Smooth muscle cell (in vitro differentiated cells): ENCODE data around the gene RABEP1. TPM values are rescaled to one million over a fixed set of nuclear protein-coding genes. Genes with fewer than 3 reads are reported as not detected.

Experiments used
- DNase-seq: peaks from one replicate; lab custom pipeline; 2025; ENCODE audit not compliant: unreplicated experiment; lab: John Stamatoyannopoulos, UW
- H2AFZ ChIP-seq: fragments of 200-600 bp; sonication (generic); 2 replicates; pipeline ENCODE4 v1.6.0; 2016; ENCODE audit warnings: antibody characterized with exemption, low read depth, mild to moderate bottlenecking
- H3F3A ChIP-seq: fragments of 200-600 bp; sonication (generic); 2 replicates; pipeline ENCODE4 v1.6.0; 2017; ENCODE audit warnings: antibody characterized with exemption, low read depth
- H3K27ac ChIP-seq: fragments of 200-600 bp; sonication (generic); 2 replicates; pipeline ENCODE4 v1.5.1; 2016; ENCODE audit warnings: low read depth, mild to moderate bottlenecking
- H3K27me3 ChIP-seq: fragments of 200-600 bp; sonication (generic); 2 replicates; pipeline ENCODE4 v1.6.1; 2016; ENCODE audit warnings: low read depth, mild to moderate bottlenecking
- H3K36me3 ChIP-seq: fragments of 200-600 bp; sonication (generic); 2 replicates; pipeline ENCODE4 v1.5.1; 2016; ENCODE audit warnings: low read depth
- H3K4me1 ChIP-seq: fragments of 200-600 bp; sonication (generic); 2 replicates; pipeline ENCODE4 v1.5.1; 2016; ENCODE audit warnings: low read depth
- H3K4me2 ChIP-seq: fragments of 200-600 bp; sonication (generic); 2 replicates; pipeline ENCODE4 v1.6.0; 2016; ENCODE audit warnings: mild to moderate bottlenecking
- H3K4me3 ChIP-seq: fragments of 200-600 bp; sonication (generic); 2 replicates; pipeline ENCODE4 v1.5.1; 2016; ENCODE audit warnings: mild to moderate bottlenecking
- H3K79me2 ChIP-seq: fragments of 200-600 bp; sonication (generic); 2 replicates; pipeline ENCODE4 v1.6.0; 2016; ENCODE audit warnings: low read depth, mild to moderate bottlenecking
- H3K9ac ChIP-seq: fragments of 200-600 bp; sonication (generic); 2 replicates; pipeline ENCODE4 v1.6.0; 2016; ENCODE audit warnings: low read depth
- H3K9me3 ChIP-seq: fragments of 200-600 bp; sonication (generic); replicated peaks from 2 replicates; pipeline ENCODE4 v1.5.1; 2016; ENCODE audit warnings: low read depth
- H4K20me1 ChIP-seq: fragments of 200-600 bp; sonication (generic); 2 replicates; pipeline ENCODE4 v1.6.0; 2016; ENCODE audit warnings: low read depth
- WGBS: methylation state at CpG from one replicate; pipeline ENCODE4 v1.1.7; 2016; ENCODE audit warnings: low lambda C conversion rate; 5-methylcytosine and 5-hydroxymethylcytosine counted together
- polyA plus RNA-seq: library from polyadenylated mRNA; unstranded; fragments of >200 nt; fragmentation: Nextera tagmentation; extraction: Ambion mirVana; gene quantifications from 2 replicates; pipeline ENCODE4 v1.2.1, GENCODE V29; 2016
- total RNA-seq: library from RNA; depleted of rRNA; stranded (reverse); fragments of >200 nt; gene quantifications from 2 replicates; pipeline ENCODE4 v1.2.3, GENCODE V29; 2014
- TF ChIP-seq, protein P1 (sequence below): fragments of 200-600 bp; sonication (generic); IDR thresholded peaks from 2 replicates; pipeline ENCODE4 v1.5.1; 2017; ENCODE audit warnings: borderline replicate concordance, mild to moderate bottlenecking, antibody characterized with exemption; ENCODE audit not compliant: insufficient read depth, poor library complexity, severe bottlenecking

The RABEP1 gene
- total and polyA plus RNA-seq, 2 experiments from 2014 or later: 25.3 to 26.5 TPM

DNA sequence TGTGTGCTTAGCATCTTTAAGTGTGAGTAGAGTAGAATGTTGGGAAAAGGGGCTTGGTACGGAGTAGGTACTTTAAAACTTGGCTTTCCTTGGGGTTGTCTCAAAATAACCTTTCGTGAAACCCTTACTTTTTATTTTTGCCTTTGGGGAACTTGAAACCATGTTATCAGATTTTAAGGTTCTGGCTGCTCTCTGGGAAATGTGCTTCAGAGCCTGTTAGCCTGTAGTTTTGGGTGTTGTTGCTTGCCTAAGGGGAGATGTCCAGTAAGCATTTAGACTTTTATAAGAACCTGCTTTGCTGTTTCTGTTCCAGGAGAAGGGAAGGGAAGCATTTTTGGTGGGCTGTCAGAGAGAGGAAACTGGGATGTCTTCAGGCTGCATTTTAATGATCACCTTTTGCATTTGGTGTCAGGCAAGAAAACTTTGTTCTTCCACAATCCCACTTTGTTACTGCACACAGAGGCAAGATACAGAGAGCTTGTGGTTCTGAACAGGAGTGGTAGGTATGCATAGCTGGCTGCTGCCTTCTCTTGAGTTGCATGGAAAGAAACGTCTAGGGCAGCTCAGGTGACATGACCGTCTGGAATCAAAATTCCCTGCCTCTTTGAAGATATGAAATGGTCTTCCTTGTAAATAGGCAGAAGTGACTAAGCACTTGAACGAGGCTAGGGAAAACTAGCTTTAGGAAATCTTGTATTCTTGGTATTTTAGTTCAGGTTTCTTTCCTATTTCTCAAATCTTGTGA is 1.7 kb downstream of the RABEP1 start:
- Histone ChIP-seq H3K9me3 (no peaks in the 10 kb centered on the region), H3K4me1 (peaks cover 9% of the 10 kb centered on the region), H3K4me2 (peak overlapping the region; percentile 95), H3K9ac (peak overlapping the region; percentile 57), H2AFZ (no peak overlapping the region), H3F3A (peaks cover 14% of the 10 kb centered on the region), H3K79me2 (peaks cover 61% of the 10 kb centered on the region), H3K27me3 (no peaks in the 10 kb centered on the region), H3K4me3 (peak overlapping the region; percentile 93), H3K36me3 (no peaks in the 10 kb centered on the region), H3K27ac (peak overlapping the region; percentile 45), H4K20me1 (peaks cover 59% of the 10 kb centered on the region)
- TF ChIP-seq, protein P1, sequence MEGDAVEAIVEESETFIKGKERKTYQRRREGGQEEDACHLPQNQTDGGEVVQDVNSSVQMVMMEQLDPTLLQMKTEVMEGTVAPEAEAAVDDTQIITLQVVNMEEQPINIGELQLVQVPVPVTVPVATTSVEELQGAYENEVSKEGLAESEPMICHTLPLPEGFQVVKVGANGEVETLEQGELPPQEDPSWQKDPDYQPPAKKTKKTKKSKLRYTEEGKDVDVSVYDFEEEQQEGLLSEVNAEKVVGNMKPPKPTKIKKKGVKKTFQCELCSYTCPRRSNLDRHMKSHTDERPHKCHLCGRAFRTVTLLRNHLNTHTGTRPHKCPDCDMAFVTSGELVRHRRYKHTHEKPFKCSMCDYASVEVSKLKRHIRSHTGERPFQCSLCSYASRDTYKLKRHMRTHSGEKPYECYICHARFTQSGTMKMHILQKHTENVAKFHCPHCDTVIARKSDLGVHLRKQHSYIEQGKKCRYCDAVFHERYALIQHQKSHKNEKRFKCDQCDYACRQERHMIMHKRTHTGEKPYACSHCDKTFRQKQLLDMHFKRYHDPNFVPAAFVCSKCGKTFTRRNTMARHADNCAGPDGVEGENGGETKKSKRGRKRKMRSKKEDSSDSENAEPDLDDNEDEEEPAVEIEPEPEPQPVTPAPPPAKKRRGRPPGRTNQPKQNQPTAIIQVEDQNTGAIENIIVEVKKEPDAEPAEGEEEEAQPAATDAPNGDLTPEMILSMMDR: no peak
- WGBS: 39% methylated on average over 5 of the region's 5 CpGs
- DNase-seq: no peak

DNA sequence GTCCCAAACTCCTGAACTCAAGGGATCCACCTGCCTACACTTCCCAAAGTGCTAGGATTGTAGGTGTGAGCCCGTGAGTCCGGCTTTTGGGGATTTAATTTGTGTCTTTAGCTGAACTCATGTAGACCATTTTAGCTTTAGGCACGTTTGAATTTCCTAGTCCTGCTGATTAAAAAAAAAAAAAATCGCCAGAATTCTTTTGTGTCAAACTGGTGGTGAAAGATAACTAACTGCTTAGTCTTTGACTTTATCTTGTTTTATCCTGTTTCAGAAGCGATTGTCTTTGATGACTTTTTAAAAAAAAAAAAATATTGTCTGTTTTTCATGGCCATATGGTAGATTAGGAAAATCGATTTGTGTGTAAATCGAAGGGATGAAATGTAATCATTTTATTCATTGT is 2.6 kb downstream of the RABEP1 start:
- no peak overlapping the region for H3K9ac ChIP-seq
- H3K36me3 ChIP-seq: no peaks in the 10 kb centered on the region
- H3K4me2 ChIP-seq: no peak overlapping the region
- H3K4me1 ChIP-seq: peaks cover 9% of the 10 kb centered on the region
- peaks cover 68% of the 10 kb centered on the region for H4K20me1 ChIP-seq
- H3K79me2 ChIP-seq: peaks cover 71% of the 10 kb centered on the region
- no peak overlapping the region for H2AFZ ChIP-seq
- no peaks in the 10 kb centered on the region for H3K27me3 ChIP-seq
- H3K4me3 ChIP-seq: no peak overlapping the region
- TF ChIP-seq, protein P1: no peak
- DNase-seq: no peak
- peak overlapping the region; percentile 45 for H3K27ac ChIP-seq
- peaks cover 14% of the 10 kb centered on the region for H3F3A ChIP-seq
- WGBS: 85% methylated on average over 7 of the region's 7 CpGs
- no peaks in the 10 kb centered on the region for H3K9me3 ChIP-seq

DNA sequence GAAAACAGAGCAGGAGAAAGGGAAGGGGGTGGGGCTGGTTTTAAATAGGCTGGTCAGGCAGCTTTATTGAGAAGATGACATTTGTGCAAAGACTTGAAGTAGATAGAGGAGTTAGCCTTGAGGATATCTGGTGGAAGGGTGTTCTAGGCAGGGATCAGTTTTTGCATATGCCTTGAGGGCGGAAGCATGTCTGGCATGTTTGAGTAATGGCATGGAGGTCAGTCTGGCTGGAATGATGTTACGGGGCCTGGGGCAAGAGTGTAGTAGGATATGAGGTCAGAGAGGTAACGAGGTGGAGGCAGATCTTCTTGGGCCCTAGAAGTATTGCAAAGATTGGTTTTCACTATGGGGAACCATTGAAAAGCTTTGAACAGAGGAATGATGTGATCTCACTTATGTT is 4.8 kb downstream of the RABEP1 start:
- peak overlapping the region; percentile 40 for H3K27ac ChIP-seq
- no peak overlapping the region for H2AFZ ChIP-seq
- WGBS: 60% methylated on average over 3 of the region's 3 CpGs
- H3K79me2 ChIP-seq: peaks cover 92% of the 10 kb centered on the region
- H3K4me3 ChIP-seq: no peak overlapping the region
- H3F3A ChIP-seq: peaks cover 14% of the 10 kb centered on the region
- H3K9me3 ChIP-seq: no peaks in the 10 kb centered on the region
- TF ChIP-seq, protein P1: no peak
- H3K36me3 ChIP-seq: no peaks in the 10 kb centered on the region
- no peak overlapping the region for H3K9ac ChIP-seq
- H4K20me1 ChIP-seq: peaks cover 88% of the 10 kb centered on the region
- H3K4me1 ChIP-seq: peaks cover 9% of the 10 kb centered on the region
- no peaks in the 10 kb centered on the region for H3K27me3 ChIP-seq
- no peak overlapping the region for H3K4me2 ChIP-seq
- no peak for DNase-seq

DNA sequence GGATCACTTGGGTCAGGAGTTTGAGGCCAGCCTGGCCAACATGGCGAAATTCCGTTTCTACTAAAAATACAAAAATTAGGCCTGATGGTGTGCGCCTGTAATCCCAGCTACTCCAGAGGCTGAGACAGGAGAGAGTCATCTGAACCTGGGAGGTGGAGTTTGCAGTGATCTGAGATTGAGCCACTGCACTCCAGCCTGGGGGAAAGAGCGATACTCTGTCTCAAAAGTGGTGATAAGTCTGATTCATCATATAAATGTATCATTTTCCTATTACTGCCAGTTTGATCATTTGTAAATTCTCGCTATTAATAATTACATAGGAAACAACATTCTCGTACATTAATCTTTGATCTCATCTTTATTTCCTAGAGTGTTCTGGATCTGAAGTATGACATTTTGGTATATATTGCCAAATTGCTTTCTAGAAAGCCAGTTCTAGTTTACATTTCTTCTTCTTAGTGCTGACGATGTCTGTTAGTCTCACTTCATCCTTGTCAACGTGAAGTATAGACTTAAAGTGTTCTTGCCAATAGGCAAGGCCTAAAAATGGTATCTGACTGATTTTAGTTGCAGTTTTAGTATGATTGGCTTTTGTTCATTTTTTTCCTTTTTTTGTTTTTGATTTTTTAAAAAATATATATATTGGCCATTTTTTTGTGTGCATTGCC is 9.7 kb downstream of the RABEP1 start:
- no peak overlapping the region for H3K4me2 ChIP-seq
- H3K27ac ChIP-seq: no peak overlapping the region
- H3K4me3 ChIP-seq: no peak overlapping the region
- no peaks in the 10 kb centered on the region for H3K27me3 ChIP-seq
- no peaks in the 10 kb centered on the region for H3K9me3 ChIP-seq
- TF ChIP-seq, protein P1: no peak
- no peak overlapping the region for H3K9ac ChIP-seq
- peaks cover 93% of the 10 kb centered on the region for H4K20me1 ChIP-seq
- H3K79me2 ChIP-seq: peaks cover 100% of the 10 kb centered on the region
- no peaks in the 10 kb centered on the region for H3K36me3 ChIP-seq
- H2AFZ ChIP-seq: no peak overlapping the region
- WGBS: 96% methylated on average over 8 of the region's 8 CpGs
- DNase-seq: no peak
- H3F3A ChIP-seq: no peaks in the 10 kb centered on the region
- no peaks in the 10 kb centered on the region for H3K4me1 ChIP-seq
